Small intestine (tissue), 7 donors: ENCODE measurements around the gene TMEM129. TPM values are rescaled to one million over a fixed set of nuclear protein-coding genes. Genes with fewer than 3 reads are reported as not detected.

Source experiments
- DNase-seq, 2 donors: peaks; one replicate each; pipeline versions ENCODE4 v3.0.0 to v3.0.0-alpha.2; 2013
- FAIRE-seq: peaks from 2 replicates; lab custom pipeline; 2012; peaks lifted over from hg19 to GRCh38; lab: Jason Lieb, UNC
- H3K27ac ChIP-seq, 3 donors: one replicate each; pipeline ENCODE4 v1.5.1; 2013; ENCODE audit warnings: low read length in 2 of 3, mild to moderate bottlenecking in 2 of 3, control low read depth in 1 of 3, inconsistent platforms in 1 of 3, low read depth in 1 of 3, moderate library complexity in 1 of 3
- H3K27me3 ChIP-seq, 3 donors: one replicate each; pipeline ENCODE4 v1.6.1; 2013; ENCODE audit warnings: low read length in 3 of 3, inconsistent platforms in 1 of 3; ENCODE audit not compliant: control insufficient read depth in 3 of 3, insufficient read depth in 3 of 3
- H3K36me3 ChIP-seq, 3 donors: one replicate each; pipeline ENCODE4 v1.6.1; 2013; ENCODE audit warnings: low read length in 3 of 3, inconsistent platforms in 1 of 3, low read depth in 1 of 3, mild to moderate bottlenecking in 1 of 3, moderate library complexity in 1 of 3; ENCODE audit not compliant: control insufficient read depth in 3 of 3, insufficient read depth in 2 of 3
- H3K4me1 ChIP-seq, 3 donors: one replicate each; pipeline ENCODE4 v1.6.1; 2013; ENCODE audit warnings: low read length in 2 of 3, inconsistent platforms in 1 of 3, low read depth in 1 of 3, mild to moderate bottlenecking in 1 of 3, moderate library complexity in 1 of 3; ENCODE audit not compliant: control insufficient read depth in 3 of 3, insufficient read depth in 2 of 3
- H3K4me3 ChIP-seq, 3 donors: one replicate each; pipeline ENCODE4 v1.5.1; 2013; ENCODE audit warnings: low read length in 3 of 3, control low read depth in 1 of 3, inconsistent platforms in 1 of 3, low read depth in 1 of 3, mild to moderate bottlenecking in 1 of 3, moderate library complexity in 1 of 3
- H3K9me3 ChIP-seq, 2 donors: one replicate each; pipeline ENCODE4 v1.6.1; 2013; ENCODE audit warnings: low read depth in 1 of 2, low read length in 1 of 2; ENCODE audit not compliant: control insufficient read depth in 2 of 2, insufficient read depth in 1 of 2
- WGBS, 3 donors: extraction: QIAGEN DNeasy Blood & Tissue Kit; methylation state at CpG; one replicate each; pipeline ENCODE4 v1.1.7; 2013; 5-methylcytosine and 5-hydroxymethylcytosine counted together
- polyA plus RNA-seq, 4 donors: library from polyadenylated mRNA; stranded (reverse) in 3 of 4; unstranded in 1 of 4; fragments of 200-250 nt in 3 of 4; fragments of 120-200 nt in 1 of 4; gene quantifications; one replicate each; pipeline versions ENCODE4 v1.2.1 to v1.2.3, GENCODE V29; 2013
- donor health status: healthy with polysubstance abuse.
- donor health status: control.
- donor health status: control.
- donor health status: Bipolar disorder and iron deficiency.
- donor health status: healthy.

Gene TMEM129
- polyA plus RNA-seq, 4 donors = 18.6 to 47.2 (median 26.0) TPM

DNA sequence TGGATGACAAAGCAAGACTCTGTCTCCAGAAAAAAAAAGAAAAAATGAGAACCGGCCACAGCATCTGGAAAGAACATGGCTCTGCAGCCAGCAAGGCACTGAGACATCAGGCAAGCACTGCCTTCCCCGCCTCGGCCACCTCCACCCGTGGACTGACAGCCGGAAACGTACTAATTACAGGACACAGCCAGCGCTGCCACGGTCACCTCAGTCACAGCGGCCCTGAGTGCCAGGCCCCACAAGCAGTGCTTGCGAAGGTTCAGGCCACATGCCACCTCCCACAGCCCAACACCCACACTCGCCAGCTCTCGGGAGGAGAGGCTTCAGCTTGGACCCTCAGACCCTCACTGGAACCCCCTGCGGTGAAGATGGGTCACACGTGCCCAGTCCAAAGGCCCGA lies 53.9 kb downstream of the TMEM129 start:
- no peak for FAIRE-seq

GRCh38 chr4:1666391-1666790 lies 54.7 kb downstream of the TMEM129 start:
- FAIRE-seq (no peak), DNase-seq (no peak)
- no peaks in the 10 kb centered on the region for H3K4me1 ChIP-seq
- no peaks in the 10 kb centered on the region for H3K36me3 ChIP-seq
- 81 to 83% (median 82%) methylated on average over 12 of the region's 12 CpGs for WGBS, 3 donors
- no peaks in the 10 kb centered on the region for H3K9me3 ChIP-seq
- no peak overlapping the region for H3K4me3 ChIP-seq
- H3K27ac ChIP-seq = no peak overlapping the region
- H3K27me3 ChIP-seq = no peaks in the 10 kb centered on the region

More for the DNA sequence above, 53.9 kb downstream of the TMEM129 start:
- Histone ChIP-seq H3K4me3 (no peak overlapping the region), H3K4me1 (no peaks in the 10 kb centered on the region), H3K27me3 (no peaks in the 10 kb centered on the region), H3K9me3 (no peaks in the 10 kb centered on the region), H3K27ac (no peak overlapping the region), H3K36me3 (no peaks in the 10 kb centered on the region)
- 92 to 96% (median 93%) methylated on average over 15 of the region's 15 CpGs for WGBS, 3 donors
- no peak for DNase-seq

Other genes starting within 250 kb of the TMEM129 start
- 1 to 10 TPM in 1 of 4 donors, under 1 TPM in 2, not detected in 1; 0.27 to 1.1 (median 0.97) TPM for gene FAM53A, start 37.0 kb downstream of the TMEM129 start, polyA plus RNA-seq
- 10 to 100 TPM; 25.5 to 38.4 (median 27.9) TPM for gene SLBP, start 9.0 kb downstream of the TMEM129 start, polyA plus RNA-seq
- 10 to 100 TPM; 11.9 to 41.4 (median 18.5) TPM for gene TACC3, start 198 bp upstream of the TMEM129 start, polyA plus RNA-seq
- 100 to 1,000 TPM in 1 of 4 donors, 10 to 100 TPM in 3; 13.8 to 267 (median 35.7) TPM for gene FGFR3, start 72.0 kb upstream of the TMEM129 start, polyA plus RNA-seq
- gene LETM1, start 134.8 kb upstream of the TMEM129 start, polyA plus RNA-seq = 10 to 100 TPM; 19.7 to 28.5 (median 23.1) TPM
- 10 to 100 TPM in 3 of 4 donors, 1 to 10 TPM in 1; 8.4 to 46.4 (median 22.5) TPM for gene NSD2, start 150.1 kb upstream of the TMEM129 start, polyA plus RNA-seq